Stimulated activated CD8-positive, alpha-beta memory T cell treated with anti-CD3 and anti-CD28 coated beads, Interleukin-7, amount 100 ng/mL, for 24 hours (primary cell): ENCODE measurements around the gene IL11.
A peak's percentile ranks its signal among the peaks of the same experiment; 100 is the strongest.
"Not testable (repeated sequence)": the region's sequence is repeated elsewhere in the genome, so short reads cannot be mapped to it uniquely, and the experiment has no call there.

ENCODE experiments used
- DNase-seq: peaks from one replicate; pipeline ENCODE4 v3.0.0-alpha.2; 2020; ENCODE audit warnings: low read depth

IL11 gene

DNA sequence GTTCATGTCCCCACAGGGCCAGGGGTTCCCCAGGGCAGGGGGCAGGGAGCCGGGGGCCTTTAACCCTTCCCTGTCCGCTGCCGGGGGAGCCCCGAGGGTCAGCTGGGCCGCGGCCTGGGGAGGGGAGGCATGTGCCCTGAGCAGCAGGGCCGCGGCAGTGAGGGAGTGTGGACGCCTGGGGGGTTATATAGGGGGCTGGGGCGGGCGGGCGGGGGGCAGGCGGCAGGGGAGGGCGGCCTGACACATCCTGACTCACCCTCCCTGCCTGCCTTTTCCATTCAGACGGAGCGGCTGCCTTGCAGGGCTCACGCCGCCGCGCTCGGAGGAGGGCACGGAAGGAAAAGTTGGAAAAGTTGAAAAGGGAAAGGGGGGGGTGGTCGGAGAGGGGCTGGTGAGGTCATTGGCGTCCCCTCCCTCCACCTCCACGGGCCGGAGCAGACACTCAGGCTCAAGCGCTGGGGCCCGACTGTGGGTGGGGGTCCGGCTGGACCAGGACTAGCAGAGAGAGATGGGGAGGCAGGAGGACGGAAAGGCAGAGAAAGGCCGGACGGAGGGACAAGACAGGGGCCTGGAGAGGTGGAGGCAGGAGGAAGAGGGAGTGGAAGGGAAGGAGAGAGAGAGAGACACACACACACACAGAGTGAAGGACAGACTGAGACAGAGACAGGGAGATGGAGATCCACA is at the start of gene IL11:
TSS of gene IL11 (minus strand) at position 159 of the 684 bp plus-strand sequence. CDS start at position 6, 153 bp downstream.
- DNase-seq: no peak

GRCh38 chr19:55419624-55420236 is 49.5 kb upstream of the IL11 start:
- no peak for DNase-seq

DNA sequence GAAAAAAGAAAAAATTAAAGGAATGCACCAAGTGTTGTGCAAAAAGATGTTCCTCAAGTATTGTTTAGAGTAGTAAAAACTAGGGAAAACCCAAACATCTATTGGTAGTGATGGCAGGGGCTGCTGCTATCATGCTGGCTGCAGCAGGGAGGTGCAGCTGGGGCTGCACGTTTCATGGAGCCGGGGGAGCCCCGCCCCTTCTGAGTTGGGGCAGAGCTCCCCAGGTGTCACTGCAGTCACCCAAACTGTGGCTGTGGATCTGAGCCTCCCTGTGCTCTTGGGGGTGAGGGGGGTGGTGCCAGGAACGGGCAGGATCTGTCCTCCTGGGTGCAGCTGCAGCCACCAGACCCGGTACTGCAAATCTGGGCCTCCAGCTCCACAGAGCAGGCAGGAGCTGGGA is 48.8 kb upstream of the IL11 start:
- DNase-seq: no peak

DNA sequence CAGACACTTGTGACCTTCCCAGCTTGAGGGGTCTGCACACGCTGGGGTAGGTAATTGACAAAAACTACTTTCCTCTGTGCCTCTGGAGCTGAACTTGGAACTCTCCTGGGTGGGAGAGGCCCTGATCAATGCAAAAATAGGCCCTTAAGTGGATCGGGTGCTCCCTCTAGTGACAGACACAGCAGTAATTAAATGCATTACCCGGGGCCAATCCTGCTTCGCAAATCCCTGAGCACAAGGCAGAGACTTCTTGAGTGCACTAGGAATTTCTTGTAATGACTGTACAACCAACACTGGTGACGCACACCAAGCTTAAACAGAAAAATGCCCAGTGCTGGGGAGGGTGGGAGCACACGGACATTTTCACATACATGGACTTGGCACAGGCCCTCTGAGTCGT is 47.9 kb upstream of the IL11 start:
- DNase-seq: no peak

DNA sequence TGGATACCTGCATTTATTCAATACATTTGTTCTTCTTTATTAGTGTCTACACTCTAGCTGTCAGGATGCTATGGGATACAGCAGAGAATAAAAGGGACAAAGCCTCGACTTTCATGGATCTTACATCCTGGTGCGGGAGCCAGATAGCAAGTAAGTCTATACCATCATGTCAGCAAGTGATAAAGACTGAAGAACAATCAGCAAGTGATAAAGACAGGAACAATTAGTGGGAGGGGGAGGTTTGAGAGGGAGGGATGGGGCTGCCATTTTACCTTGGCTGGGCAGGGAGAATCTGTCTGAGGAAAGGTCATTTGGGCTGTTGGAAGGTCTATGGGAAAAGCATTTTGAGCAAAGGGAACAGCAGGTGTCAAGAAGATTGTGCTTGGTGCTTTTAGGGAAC is 39.9 kb upstream of the IL11 start:
- DNase-seq: no peak

DNA sequence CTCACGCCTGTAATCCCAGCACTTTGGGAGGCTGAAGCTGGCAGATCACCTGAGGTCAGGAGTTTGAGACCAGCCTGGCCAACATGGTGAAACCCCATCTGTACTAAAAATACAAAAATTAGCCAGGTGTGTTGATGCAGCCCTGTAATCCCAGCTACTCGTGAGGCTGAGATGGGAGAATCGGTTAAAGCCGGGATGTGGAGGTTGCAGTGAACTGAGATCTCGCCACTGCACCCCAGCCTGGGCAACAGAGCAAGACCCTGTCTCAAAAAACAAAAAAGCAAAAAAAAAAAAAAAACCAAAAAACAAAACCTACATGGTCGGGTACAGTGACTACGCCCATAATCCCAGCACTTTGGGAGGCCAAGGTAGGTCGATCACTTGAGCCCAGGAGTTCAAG is 38.9 kb upstream of the IL11 start:
- DNase-seq: not testable (repeated sequence)

DNA sequence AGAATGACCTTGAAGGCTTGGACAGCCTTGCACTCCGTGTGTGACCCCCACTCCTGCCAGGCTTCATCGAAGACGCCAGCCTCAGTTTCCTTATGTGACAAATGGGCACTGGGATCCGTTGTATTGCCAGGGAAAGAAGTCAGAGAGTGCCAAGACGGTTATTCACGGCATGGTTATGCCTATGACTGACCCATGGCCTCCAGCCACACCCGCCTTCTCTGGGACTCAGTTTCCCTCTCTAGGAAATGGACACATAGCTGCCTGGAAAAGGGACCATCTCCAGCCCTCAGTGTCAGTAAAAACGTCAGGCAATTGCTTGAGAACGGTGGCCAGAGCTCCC is 38.2 kb upstream of the IL11 start:
- no peak for DNase-seq

GRCh38 chr19:55407800-55408532 is 37.7 kb upstream of the IL11 start:
- peak; percentile 93 for DNase-seq

GRCh38 chr19:55407550-55407799 is 37.2 kb upstream of the IL11 start, which contains the start of gene UBE2S:
TSS of gene UBE2S (minus strand) at chr19:55407788. CDS start at chr19:55407589, 199 bp downstream.
- DNase-seq: not testable (repeated sequence)

- no peak for DNase-seq
These were observed 36.7 kb upstream of the IL11 start for GRCh38 chr19:55406826-55407549.

GRCh38 chr19:55406091-55406825 is 36.0 kb upstream of the IL11 start:
- DNase-seq: no peak

DNA sequence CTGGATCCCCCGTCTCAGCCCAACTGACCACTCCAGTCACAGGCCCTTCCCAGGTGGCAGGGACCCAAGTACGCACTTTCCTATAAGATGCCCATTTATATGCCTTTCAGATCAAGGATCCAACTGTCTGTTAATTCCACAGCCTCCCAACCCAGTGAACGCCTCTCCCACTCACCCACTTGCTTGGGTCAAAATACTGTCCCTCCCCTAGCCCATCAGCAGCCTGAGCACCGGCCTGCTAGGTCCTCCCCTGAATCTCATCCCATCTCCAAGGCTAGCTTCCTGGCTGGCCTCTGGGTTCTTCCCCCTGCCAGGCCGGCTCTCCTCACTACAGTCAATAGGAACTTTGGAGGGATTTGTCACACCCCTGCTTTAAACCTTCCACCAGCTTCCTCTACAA is 35.4 kb upstream of the IL11 start:
- DNase-seq: no peak

DNA sequence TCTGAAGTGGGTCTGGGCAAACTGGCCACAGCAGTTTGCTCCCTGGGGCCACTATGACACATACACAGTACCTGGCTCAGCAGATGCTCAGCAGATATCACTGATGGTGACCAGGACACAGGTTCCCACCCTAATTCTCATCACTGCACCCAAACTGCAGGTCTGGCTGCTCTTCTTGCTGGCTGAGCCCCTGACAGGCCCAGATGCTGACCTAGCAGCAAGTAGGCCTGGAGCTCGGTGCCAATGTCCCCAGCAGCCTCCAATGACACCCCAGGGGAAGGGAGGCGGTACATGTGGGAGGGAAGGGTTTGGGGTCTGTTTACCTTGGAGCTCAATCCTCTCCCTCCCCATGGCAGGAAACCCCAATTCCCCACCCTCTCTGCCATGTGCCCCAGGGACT is 32.2 kb upstream of the IL11 start:
- DNase-seq: no peak

- DNase-seq: not testable (repeated sequence)
These were observed 31.1 kb upstream of the IL11 start for GRCh38 chr19:55401390-55401789.

DNA sequence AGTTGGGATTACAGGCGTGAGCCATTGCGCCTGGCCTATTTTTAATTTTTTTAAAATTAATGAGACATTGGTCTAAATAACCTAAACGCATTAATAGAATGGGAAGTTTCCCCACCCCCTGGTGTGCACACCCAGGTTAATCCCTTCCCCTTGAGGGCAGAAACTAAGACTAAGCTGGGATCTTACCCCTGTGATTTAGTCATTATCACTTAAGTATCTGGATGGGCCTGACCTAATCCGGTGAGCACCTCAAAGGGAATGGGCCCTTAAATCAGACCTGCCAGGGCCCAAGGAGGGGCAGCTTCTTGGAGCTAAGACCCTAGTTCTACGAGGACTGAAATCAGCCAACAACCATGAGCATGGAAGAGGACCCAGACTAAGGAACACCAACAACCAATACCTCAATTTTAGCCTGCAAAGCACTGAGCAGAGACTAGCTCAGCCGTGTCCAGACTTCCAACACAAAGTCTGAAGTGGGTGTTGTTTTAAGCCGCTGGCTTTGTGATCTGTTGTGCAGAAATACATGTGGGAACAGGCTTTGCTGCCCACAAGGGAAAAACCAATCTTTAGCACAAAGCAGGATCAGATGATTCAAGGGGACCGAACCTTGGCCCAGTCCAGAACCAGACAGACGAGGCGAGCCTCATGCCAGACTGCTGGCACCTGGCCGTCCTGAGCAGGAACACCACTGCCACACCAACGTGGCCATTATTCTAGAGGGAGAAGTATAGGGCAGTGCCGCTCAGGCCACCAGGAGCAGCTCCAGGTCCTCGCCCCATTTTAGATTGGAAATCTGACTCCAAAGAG is 30.2 kb upstream of the IL11 start:
- no peak for DNase-seq

GRCh38 chr19:55398200-55398925 is 28.1 kb upstream of the IL11 start:
- DNase-seq: no peak

- no peak for DNase-seq
These were observed 22.8 kb upstream of the IL11 start for GRCh38 chr19:55392820-55393761.

DNA sequence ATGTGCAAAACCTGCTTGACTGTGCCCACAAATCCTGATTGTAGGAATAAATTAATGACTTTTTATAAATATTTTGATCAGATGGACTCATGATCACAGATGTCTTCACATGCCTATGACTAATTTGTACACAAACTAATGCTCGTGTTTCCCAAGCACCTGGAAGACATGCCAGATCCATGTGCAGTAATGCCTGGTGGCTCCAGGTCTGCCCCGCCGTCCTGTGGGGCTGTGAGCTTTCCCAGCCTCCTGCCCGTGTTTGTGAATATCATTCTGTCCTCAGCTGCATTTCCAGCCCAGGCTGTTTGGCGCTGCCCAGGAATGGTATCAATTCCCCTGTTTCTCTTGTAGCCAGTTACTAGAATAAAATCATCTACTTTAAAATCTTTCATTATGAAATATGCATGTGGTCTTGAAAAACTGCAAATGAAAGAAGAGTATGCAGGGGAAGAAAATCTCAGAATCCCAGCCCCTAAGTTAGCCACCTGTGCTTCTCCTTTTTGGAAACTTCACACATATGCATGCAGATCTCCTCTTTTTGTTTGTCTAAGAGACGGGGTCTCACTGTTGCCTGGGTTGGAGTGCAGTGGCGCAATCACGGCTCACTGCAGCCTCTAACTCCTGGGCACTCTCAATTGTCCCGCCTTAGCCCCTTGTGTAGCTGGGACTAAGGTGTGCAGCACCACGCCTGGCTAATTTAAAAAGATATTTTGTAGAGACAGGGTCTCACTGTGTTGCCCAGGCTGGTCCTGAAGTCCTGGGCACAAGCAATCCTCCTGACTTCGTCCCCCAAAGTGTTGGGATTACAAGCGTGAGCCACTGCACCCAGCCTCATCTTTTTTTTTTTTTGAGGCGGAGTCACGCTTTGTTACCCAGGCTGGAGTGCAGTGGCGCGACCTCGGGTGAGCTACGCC is 21.7 kb upstream of the IL11 start:
- DNase-seq: no peak
